Right forelimb (tissue), 1 donor: ENCODE results near the gene INTS1.
A peak's percentile ranks its signal among the peaks of the same experiment; 100 is the strongest.

Source experiments
- DNase-seq: peaks from one replicate; pipeline ENCODE4 v3.0.0-alpha.2; 2018

Gene INTS1

DNA sequence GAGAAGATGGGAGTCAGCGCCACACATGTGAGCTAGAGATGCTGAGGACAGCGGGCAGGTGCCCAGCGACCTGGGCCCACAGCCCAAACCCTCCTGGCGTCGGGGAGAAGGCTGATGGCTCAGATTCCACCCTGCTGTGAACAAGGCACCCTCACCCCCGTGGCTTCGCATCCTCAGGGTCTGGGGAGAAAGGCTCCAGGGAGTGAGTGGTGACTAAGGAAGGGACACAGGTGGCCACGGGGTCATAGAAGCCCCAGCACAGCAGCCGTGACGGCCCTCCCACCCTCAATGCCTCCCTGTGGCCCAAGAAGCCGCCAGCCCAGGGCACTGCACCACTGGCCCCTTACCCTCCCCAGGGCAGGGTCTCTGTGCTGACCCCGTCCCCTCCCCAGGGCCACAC, 19.6 kb downstream of the INTS1 start:
- no peak for DNase-seq

DNA sequence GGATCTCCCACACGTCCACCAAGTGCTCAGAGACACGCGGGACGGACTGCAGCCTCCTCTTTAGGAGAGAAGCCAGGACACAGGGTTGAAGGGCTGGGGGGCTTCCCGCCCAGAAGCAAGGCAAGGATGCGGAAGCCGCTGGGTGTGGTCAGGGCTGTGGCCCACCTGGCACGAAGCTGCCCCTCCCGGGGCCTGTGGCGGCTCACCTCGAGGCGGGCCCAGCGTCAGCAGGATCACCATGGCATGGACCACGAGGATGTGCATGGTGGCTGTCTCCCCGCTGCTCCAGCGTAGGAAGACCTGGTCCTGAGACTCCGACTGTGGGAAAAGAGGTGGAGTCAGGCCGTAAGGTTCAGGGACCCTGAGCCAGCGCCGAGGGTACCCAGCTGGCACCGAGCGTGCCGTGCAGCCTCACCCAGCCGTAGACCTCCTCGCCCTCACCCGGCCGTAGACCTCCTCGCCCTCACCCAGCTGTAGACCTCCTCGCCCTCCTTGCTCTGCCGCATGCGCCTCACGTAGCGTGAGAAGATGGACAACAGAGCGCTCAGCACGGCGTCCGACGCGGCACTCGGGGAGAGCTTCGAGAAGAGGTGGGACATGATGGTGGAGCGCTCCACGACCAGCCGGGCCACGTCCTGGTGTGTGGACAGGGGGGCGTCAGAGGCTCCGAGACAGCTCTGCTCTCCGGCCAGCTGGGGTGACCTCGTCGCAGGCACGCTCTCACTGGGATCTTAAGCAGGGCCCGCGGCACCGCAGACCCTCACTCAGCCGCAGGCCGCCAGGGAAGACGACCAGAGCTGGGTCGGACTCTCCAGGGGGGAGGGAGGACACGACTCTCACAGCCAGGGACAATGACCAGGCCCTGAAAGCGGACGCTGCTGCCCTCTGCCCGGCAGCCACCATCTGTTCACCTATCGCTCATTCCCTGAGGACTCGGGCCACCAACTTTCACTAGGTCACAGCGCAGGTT, 20.4 kb downstream of the INTS1 start:
- DNase-seq: no peak

- no peak for DNase-seq
Observed at GRCh38 chr7:1483079-1483478, 21.1 kb downstream of the INTS1 start.

- no peak for DNase-seq
Observed at GRCh38 chr7:1481300-1481699, 22.9 kb downstream of the INTS1 start.

DNA sequence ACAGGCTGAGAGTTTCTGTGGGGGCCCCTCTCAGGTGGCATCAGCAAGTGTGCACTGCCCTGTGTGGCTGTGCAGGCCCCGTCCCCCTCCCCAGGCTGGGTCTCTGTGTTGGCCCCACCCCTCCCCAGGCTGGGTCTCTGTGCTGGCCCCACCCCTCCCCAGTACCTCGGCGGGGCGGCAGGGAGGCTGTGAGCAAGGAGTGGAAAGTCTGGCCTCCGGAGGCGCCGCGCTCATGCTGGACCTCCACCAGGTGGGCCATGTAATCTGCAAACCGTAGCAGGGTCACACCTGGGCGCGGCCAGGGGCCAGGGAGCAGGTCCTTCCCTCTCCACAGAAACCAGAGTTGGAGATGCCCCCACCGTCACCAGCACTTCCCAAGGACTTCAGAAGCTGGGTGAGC, 23.5 kb downstream of the INTS1 start:
- DNase-seq: no peak

DNA sequence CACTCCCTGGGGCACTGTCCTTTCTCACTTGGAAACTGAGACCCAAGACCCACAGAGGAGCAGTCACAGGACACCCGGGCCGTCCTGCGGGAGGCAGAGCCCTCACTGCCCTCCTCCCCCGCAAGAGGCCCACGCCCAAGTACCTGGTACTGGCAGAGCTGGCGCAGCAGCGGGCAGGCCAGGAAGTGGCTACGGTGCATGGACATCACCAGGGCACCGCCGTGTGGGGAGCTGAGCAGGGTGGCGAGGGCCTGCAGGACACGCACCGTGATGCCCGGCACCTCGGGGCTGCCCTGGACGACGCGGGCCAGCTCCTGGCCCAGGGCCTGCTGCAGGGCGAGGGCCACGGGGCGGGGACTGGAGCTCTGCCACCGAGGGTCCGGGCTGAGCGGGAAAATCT, 24.9 kb downstream of the INTS1 start:
- no peak for DNase-seq

DNA sequence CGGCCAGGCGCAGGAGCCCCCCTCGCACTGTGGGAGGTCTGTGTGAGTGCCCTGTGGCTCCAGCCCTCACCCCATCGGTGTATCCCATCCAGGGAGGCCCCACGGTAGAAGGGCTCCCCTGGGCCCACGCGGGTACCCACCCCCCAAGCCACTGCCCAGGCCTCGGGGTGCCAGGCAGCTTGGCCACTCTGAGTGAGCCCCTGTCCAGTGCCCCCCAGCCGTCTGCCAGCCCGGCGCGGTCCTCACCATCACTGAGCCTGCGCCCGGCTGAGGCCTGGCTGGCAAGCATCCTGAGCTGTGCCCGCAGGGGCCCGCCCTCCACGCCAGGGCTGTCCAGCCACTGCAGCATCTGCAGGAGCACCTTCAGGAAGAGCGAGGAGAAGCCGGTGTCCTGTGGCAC, 25.7 kb downstream of the INTS1 start:
- no peak for DNase-seq

DNA sequence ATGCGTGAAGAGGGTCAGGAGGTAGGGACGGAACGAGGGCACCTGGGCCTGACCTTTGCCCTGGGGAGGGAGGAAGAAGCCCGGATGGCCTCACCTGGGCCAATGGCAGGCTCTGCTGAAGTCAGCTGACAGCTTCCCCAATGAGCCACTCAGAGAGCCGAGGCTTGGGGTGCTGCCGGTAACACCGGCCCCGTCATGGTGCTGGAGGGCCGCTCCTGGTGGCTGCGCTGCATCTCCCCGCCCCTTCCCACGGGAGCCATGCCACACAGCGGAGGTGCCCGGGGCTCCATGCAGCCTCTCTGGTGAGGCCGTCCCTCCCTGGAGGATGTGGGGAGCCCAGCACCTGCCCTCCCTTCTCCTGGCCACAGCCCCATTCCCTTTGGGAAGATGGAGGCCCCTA, 27.3 kb downstream of the INTS1 start:
- DNase-seq: no peak

DNA sequence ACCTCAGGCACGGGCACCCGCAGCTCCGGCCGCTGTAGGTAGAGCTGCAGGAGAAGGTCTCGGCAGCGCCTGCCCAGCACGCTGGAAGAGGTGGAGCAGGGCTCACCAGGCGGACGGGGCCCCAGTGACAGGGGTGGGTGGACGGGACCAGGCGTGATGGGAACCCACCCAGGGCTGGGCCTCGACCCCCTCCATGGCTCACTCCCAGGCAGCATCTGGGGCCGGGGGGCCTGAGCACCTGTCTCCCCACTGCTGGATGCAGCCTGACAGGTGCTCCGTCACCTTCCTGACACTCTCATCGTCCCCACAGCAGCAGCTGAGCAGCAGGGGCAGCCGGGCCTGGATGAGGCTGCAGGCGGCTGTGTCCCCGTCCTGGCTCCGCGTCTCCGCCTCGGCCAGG, 28.2 kb downstream of the INTS1 start:
- no peak for DNase-seq

GRCh38 chr7:1475393-1475792, 28.8 kb downstream of the INTS1 start:
- DNase-seq: no peak

DNA sequence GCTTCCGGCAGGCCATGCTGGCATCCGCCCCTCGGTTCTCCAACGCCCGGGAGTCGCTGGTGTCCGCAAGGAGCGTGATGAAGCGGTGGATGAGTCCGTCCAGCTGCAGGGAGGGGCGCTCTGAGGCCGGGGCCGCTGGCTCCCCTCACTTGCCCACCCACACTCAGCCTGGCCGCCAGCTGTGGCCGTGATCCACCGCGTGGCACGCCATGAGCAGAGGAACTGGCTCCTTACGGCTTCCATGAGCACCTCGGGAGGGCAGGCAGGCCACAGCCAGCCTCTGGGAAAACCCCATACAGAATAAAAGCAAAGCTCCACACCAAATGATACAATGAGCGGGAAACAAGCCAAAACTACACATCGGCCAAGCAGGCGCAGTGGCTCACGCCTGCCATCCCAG, 29.5 kb downstream of the INTS1 start:
- no peak for DNase-seq

- peak; percentile 90 for DNase-seq
Observed at GRCh38 chr7:1473864-1474512, 30.2 kb downstream of the INTS1 start.

GRCh38 chr7:1470901-1471300, 33.3 kb downstream of the INTS1 start:
- no peak for DNase-seq

GRCh38 chr7:1468643-1469298, 35.4 kb downstream of the INTS1 start:
- DNase-seq: no peak

- DNase-seq: no peak
Observed at GRCh38 chr7:1468203-1468602, 36.0 kb downstream of the INTS1 start.

- DNase-seq: peak; percentile 82
Observed at GRCh38 chr7:1466524-1467271, 37.5 kb downstream of the INTS1 start.

GRCh38 chr7:1464694-1465093, 39.5 kb downstream of the INTS1 start:
- no peak for DNase-seq

- no peak for DNase-seq
Observed at GRCh38 chr7:1463676-1464223, 40.4 kb downstream of the INTS1 start.

DNA sequence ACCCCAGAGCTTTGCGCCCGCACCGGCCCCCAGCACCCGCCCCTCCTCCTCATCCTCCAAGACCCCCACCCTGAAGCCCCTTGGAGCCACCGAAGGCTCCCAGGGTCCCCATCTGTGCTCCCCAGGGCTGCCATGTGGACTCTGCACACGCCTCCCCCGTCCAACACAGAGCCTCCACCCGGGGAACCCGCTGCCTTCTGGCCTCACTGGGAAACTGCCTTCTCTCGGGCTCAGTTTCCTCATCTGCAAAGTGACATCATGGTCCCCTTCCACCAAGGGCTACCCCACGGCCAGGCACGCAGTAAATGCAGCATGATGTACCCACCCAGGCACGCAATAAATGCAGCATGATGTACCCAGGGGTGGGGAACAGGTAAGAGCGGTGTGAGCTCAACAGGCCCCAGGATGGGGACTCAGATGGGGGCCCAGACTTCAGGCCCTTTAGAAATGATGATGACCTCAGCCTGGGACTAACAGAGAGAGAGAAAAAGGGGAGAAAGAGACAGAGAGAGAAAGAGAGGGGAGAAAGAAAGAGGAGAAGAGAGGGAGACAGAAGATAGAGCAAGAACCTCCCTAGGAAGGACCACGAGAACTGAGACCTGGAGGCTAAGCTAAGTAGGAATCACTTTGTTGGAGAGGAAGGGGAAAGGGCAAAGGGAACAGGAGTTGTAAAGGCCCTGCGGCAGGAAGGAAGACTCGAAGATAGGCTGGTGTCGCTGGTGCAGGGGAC, 42.4 kb downstream of the INTS1 start:
- DNase-seq: no peak

DNA sequence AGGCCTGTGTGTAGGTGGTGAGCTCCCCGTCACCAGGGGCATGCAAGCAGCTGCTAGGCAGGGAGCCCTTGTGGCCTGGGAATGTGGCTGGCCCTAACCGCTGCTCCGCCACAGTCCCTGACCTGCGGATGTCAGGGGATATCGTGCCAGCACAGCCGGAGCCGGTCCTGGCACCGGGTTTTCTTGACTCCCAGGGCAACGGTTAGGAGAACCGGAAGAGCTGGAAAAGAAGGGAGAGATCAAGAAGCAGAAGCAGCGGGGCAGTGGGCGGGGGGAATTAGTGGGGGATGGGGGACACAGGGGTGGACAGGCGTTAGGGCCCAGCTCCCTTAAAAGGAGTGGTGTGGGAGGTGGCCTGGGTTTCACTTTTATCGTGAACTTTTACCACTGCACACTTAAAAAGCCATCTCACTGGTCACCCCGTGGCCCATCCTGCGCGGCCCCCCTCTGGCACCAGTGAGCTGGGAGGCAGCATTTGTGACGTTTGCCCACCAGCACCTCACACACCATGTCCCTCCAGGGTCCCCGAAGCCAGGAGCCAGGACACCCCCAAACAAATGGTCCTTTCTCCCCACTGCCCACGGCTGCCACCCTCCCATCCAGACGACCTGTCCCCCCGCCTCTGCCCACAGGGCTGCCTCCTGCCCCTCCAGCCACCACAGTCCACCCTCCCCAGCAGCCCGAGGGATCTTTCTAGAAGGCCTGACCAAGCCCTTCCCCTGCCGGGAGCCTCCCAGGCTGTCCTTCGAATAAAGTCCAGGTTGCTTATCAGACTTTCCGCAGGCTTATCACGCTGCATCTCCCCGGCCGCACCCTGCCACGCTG, 43.2 kb downstream of the INTS1 start:
- DNase-seq: no peak
